HCT116 (cell line): ENCODE measurements around the gene CSNK2A2. TPM values are rescaled to one million over a fixed set of nuclear protein-coding genes. Genes with fewer than 3 reads are reported as not detected.

Source experiments
- ATAC-seq: fragments of 200-7000 bp; cut with Tn5 transposase; 2 replicates; pipeline ENCODE4 v1.9.1; 2020; ENCODE audit warnings: mild to moderate bottlenecking, moderate library complexity
- BruUV-seq: library from RNA; stranded (reverse); fragments of 400-500 nt; replicated peaks from 2 replicates; lab custom pipeline; 2021; lab: Mats Ljungman, UMichigan
- CTCF ChIA-PET: fragments of 300-600 bp; sonication (Branson Sonifier 250); formaldehyde crosslinking; loops from one replicate; lab custom pipeline; 2021; ENCODE audit warnings: antibody characterized with exemption; lab: Charles Lee
- POLR2A ChIA-PET: fragments of 300-600, 350-600 bp; sonication (Branson Sonifier 250); formaldehyde crosslinking; loops from one replicate; lab custom pipeline; 2021; ENCODE audit warnings: antibody characterized with exemption; lab: Charles Lee
- RAD21 ChIA-PET, 2 experiments: fragments of 300-600 bp; sonication (Branson Sonifier 250); formaldehyde crosslinking; loops; one replicate each; lab custom pipeline; 2023; ENCODE audit warnings: low total read pairs in 2 of 2; ENCODE audit not compliant: uncharacterized antibody in 2 of 2, unreplicated experiment in 2 of 2, low non-redundant PET in 1 of 2; lab: Charles Lee
- DNase-seq: peaks from one replicate; pipeline ENCODE4 v3.0.0-alpha.2; 2010; ENCODE audit warnings: low read depth, low spot score
- H2AFZ ChIP-seq: fragments of 200-600 bp; shearing (Covaris generic), sonication (generic); 2 replicates; pipeline ENCODE4 v1.6.1; 2017; ENCODE audit warnings: low read depth, mixed run types, mixed read lengths, antibody characterized with exemption, low read length; ENCODE audit not compliant: poor library complexity, severe bottlenecking
- H3K27ac ChIP-seq: 2 replicates; pipeline ENCODE4 v1.5.1; 2012; ENCODE audit warnings: low read depth, low read length
- H3K27me3 ChIP-seq: fragments of 200-600 bp; sonication (generic); 2 replicates; pipeline ENCODE4 v1.6.1; 2016; ENCODE audit warnings: mixed run types, low read length, mixed read lengths; ENCODE audit not compliant: insufficient read depth
- H3K36me3 ChIP-seq, 2 experiments: fragments of 200-500 bp in 1 of 2; fragments of 200-600 bp in 1 of 2; sonication (Bioruptor generic) in 1 of 2; sonication (generic) in 1 of 2; 2 replicates each; pipeline versions ENCODE4 v1.5.1 to v1.6.1; 2014 to 2016; ENCODE audit warnings: low read length in 2 of 2, inconsistent platforms in 1 of 2, mixed read lengths in 1 of 2, mixed run types in 1 of 2; ENCODE audit not compliant: insufficient read depth in 2 of 2, control insufficient read depth in 1 of 2
- H3K4me1 ChIP-seq, 2 experiments: fragments of 200-600 bp in 1 of 2; sonication (generic) in 1 of 2; 2 replicates each; pipeline versions ENCODE4 v1.5.1 to v1.6.1; 2012 to 2017; ENCODE audit warnings: low read length in 2 of 2, inconsistent platforms in 1 of 2, mild to moderate bottlenecking in 1 of 2, mixed read lengths in 1 of 2, mixed run types in 1 of 2, moderate library complexity in 1 of 2; ENCODE audit not compliant: insufficient read depth in 2 of 2, control insufficient read depth in 1 of 2
- H3K4me2 ChIP-seq: fragments of 200-600 bp; sonication (generic); 2 replicates; pipeline ENCODE4 v1.6.1; 2017; ENCODE audit warnings: mixed run types, low read length, mixed read lengths
- H3K4me3 ChIP-seq, 2 experiments: fragments of 200-600 bp in 1 of 2; sonication (generic) in 1 of 2; replicated peaks in 1 of 2; 2 replicates each; pipeline ENCODE4 v1.5.1; 2011 to 2016; ENCODE audit warnings: low read length in 2 of 2, control low read depth in 1 of 2, low read depth in 1 of 2, mild to moderate bottlenecking in 1 of 2, mixed read lengths in 1 of 2, mixed run types in 1 of 2
- H3K79me2 ChIP-seq: fragments of 200-600 bp; sonication (generic); 2 replicates; pipeline ENCODE4 v1.6.1; 2017; ENCODE audit warnings: mild to moderate bottlenecking, mixed run types, low read length, moderate library complexity, mixed read lengths; ENCODE audit not compliant: insufficient read depth
- H3K9ac ChIP-seq: fragments of 200-600 bp; sonication (generic); 2 replicates; pipeline ENCODE4 v1.6.1; 2016; ENCODE audit warnings: low read length, mixed read lengths
- H3K9me2 ChIP-seq: fragments of 200-600 bp; sonication (generic), shearing (Covaris generic); 2 replicates; pipeline ENCODE4 v1.6.1; 2017; ENCODE audit warnings: mixed run types, mild to moderate bottlenecking, moderate library complexity; ENCODE audit not compliant: insufficient read depth
- H3K9me3 ChIP-seq, 2 experiments: fragments of 200-500 bp in 1 of 2; fragments of 200-600 bp in 1 of 2; sonication (Bioruptor generic) in 1 of 2; sonication (generic) in 1 of 2; 2 replicates each; pipeline ENCODE4 v1.6.1; 2014 to 2017; ENCODE audit warnings: low read length in 2 of 2, mixed read lengths in 2 of 2, inconsistent platforms in 1 of 2, low read depth in 1 of 2, mild to moderate bottlenecking in 1 of 2, mixed run types in 1 of 2, moderate library complexity in 1 of 2; ENCODE audit not compliant: control insufficient read depth in 1 of 2, insufficient read depth in 1 of 2
- H4K20me1 ChIP-seq: fragments of 200-600 bp; sonication (generic), shearing (Covaris generic); 2 replicates; pipeline ENCODE4 v1.6.1; 2017; ENCODE audit warnings: mixed run types, mild to moderate bottlenecking, moderate library complexity; ENCODE audit not compliant: insufficient read depth
- CBX3 ChIP-seq: IDR thresholded peaks from 2 replicates; pipeline ENCODE4 v1.6.1; 2012; ENCODE audit warnings: low read depth
- CEBPB ChIP-seq: IDR thresholded peaks from 2 replicates; pipeline ENCODE4 v1.6.1; 2012; ENCODE audit warnings: low read depth
- ELF1 ChIP-seq: IDR thresholded peaks from 2 replicates; pipeline ENCODE4 v1.6.1; 2012; ENCODE audit warnings: low read depth, borderline replicate concordance
- EZH2 ChIP-seq: fragments of 200-600 bp; sonication (generic); IDR thresholded peaks from 2 replicates; pipeline ENCODE4 v1.6.1; 2017; ENCODE audit warnings: antibody characterized with exemption, mixed run types
- EZH2phosphoT487 ChIP-seq: fragments of 200-600 bp; IDR thresholded peaks from 2 replicates; pipeline ENCODE4 v1.6.1; 2018; ENCODE audit warnings: antibody characterized with exemption, borderline replicate concordance
- FOSL1 ChIP-seq: IDR thresholded peaks from 2 replicates; pipeline ENCODE4 v1.6.1; 2012; ENCODE audit warnings: low read depth
- JUND ChIP-seq: IDR thresholded peaks from 2 replicates; pipeline ENCODE4 v1.6.1; 2012
- POLR2A ChIP-seq: IDR thresholded peaks from 2 replicates; pipeline ENCODE4 v1.7.0; 2011; ENCODE audit warnings: borderline replicate concordance; ENCODE audit not compliant: insufficient read depth, insufficient read length; ENCODE audit errors: extremely low read depth
- POLR2AphosphoS5 ChIP-seq: IDR thresholded peaks from 2 replicates; pipeline ENCODE4 v1.6.1; 2011; ENCODE audit warnings: mild to moderate bottlenecking, low read depth, low read length, moderate library complexity
- SP1 ChIP-seq: IDR thresholded peaks from 2 replicates; pipeline ENCODE4 v1.6.1; 2012; ENCODE audit warnings: low read depth
- YY1 ChIP-seq: IDR thresholded peaks from 2 replicates; pipeline ENCODE4 v1.6.1; 2011; ENCODE audit warnings: low read length, low read depth, moderate library complexity, mild to moderate bottlenecking; ENCODE audit not compliant: insufficient replicate concordance; ENCODE audit errors: extremely low read depth
- ZFX ChIP-seq: fragments of 450-650 bp; IDR thresholded peaks from 2 replicates; pipeline ENCODE4 v1.6.1; 2017
- intact Hi-C: fragments of 100-400 bp; cut with micrococcal nuclease; formaldehyde crosslinking; loops from 2 replicates; pipeline ENCODE4 v1.10.0; 2022
- total RNA-seq: library from RNA; stranded (reverse); gene quantifications from one replicate; pipeline ENCODE4 v1.2.1, GENCODE V29; 2021; ENCODE audit not compliant: unreplicated experiment
- TF ChIP-seq, protein P1 (sequence below): IDR thresholded peaks from 2 replicates; pipeline ENCODE4 v1.6.1; 2012
- TF ChIP-seq, protein P2 (sequence below): IDR thresholded peaks from 2 replicates; pipeline ENCODE4 v1.6.1; 2012
- TF ChIP-seq, protein P3 (sequence below), 3 experiments: fragments of 200-600 bp in 1 of 3; sonication (generic) in 1 of 3; IDR thresholded peaks in 2 of 3; conservative IDR thresholded peaks in 1 of 3; 2 replicates each; pipeline ENCODE4 v1.5.1; 2012 to 2017; ENCODE audit warnings: low read depth in 2 of 3, low read length in 2 of 3, antibody characterized with exemption in 1 of 3, borderline replicate concordance in 1 of 3, control low read depth in 1 of 3, mild to moderate bottlenecking in 1 of 3, mixed read lengths in 1 of 3, mixed run types in 1 of 3, moderate library complexity in 1 of 3; ENCODE audit not compliant: insufficient read depth in 1 of 3
- TF ChIP-seq, protein P4 (sequence below): IDR thresholded peaks from 2 replicates; pipeline ENCODE4 v1.6.1; 2012; ENCODE audit warnings: low read depth

CSNK2A2 gene
- total RNA-seq, 1 experiment from 2014 or later = 97.7 TPM

DNA sequence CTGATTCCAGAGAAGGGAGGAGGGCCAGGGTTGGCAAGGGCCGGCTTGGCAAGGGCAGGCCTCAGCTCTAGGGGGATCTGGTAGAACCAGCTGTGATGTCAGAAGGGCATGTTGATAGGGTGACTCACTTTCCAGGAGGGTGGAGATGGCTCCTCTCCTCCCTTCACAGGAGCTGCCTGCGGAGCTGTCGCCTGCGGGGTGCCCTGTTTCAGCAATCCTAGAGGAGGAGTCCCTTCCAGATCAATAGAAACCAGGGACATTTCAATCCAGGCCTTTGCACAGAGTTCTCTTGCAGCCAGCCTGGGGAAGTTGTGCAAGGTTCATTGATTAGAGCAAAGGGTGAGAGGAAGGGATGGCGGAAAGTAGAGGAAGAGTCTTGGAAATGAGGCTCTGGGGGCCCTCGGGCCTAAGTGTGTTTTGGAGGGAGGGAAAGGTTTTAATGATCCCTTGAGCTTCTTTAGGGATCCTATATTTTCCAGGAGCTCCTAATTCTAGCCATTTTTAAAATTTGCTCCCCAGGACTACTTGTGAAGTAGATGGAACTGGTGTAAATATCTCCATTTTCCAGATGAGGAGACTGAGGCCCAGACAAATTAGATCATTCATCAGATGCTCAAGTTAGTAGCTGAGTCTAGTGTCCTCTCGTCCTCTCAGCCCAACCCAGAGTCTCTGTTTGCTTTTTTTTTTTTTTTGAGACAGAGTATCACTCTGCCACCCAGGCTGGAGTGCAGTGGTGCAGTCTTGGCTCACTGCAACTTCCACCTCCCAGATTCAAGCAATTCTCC, 24.8 kb upstream of the CSNK2A2 start:
- no TSS peak for BruUV-seq
- DNase-seq (peak; percentile 65), ATAC-seq (peak; percentile 98)
- Histone ChIP-seq H3K27ac (no peak overlapping the region), H4K20me1 (no peaks in the 10 kb centered on the region), H3K4me2 (peak overlapping the region; percentile 63), H3K4me1 (peaks cover 9 to 12% of the 10 kb centered on the region in 2 experiments), H3K9ac (no peak overlapping the region), H3K4me3 (peak overlapping the region in 1 of 2 experiments; percentile 2; a peak in 1 of 4 replicates), H2AFZ (peak overlapping the region; percentile 92), H3K36me3 (no peaks in the 10 kb centered on the region), H3K27me3 (no peaks in the 10 kb centered on the region), H3K9me2 (no peaks in the 10 kb centered on the region), H3K9me3 (no peaks in the 10 kb centered on the region), H3K79me2 (no peaks in the 10 kb centered on the region)
- CTCF ChIA-PET = no interaction called here
- POLR2A ChIA-PET = interaction anchor here (0.5 to 1.0 kb wide), 2 partner anchors 25 to 27 kb away, joined by 3 read pairs; partner anchors contain the start of gene CSNK2A2
- RAD21 ChIA-PET = no interaction called here
- TF ChIP-seq, protein P1, sequence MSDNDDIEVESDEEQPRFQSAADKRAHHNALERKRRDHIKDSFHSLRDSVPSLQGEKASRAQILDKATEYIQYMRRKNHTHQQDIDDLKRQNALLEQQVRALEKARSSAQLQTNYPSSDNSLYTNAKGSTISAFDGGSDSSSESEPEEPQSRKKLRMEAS = peak; percentile 23; the same call in 1 of the 2 replicates
- TF ChIP-seq JUND = peak; percentile 76
- 0 out of 2 replicates have a peak, but pooled peaks have one; percentile 11 for TF ChIP-seq CBX3
- no peak for TF ChIP-seq CEBPB
- no peak for TF ChIP-seq POLR2A
- TF ChIP-seq, protein P2, sequence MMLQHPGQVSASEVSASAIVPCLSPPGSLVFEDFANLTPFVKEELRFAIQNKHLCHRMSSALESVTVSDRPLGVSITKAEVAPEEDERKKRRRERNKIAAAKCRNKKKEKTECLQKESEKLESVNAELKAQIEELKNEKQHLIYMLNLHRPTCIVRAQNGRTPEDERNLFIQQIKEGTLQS = no peak
- peak; percentile 35; the same call in 1 of the 2 replicates for TF ChIP-seq POLR2AphosphoS5
- peak; percentile 61; the same call in 1 of the 2 replicates for TF ChIP-seq FOSL1
- peak; percentile 8 for TF ChIP-seq YY1
- no peak for TF ChIP-seq ZFX
- no peak for TF ChIP-seq ELF1
- TF ChIP-seq, protein P3, sequence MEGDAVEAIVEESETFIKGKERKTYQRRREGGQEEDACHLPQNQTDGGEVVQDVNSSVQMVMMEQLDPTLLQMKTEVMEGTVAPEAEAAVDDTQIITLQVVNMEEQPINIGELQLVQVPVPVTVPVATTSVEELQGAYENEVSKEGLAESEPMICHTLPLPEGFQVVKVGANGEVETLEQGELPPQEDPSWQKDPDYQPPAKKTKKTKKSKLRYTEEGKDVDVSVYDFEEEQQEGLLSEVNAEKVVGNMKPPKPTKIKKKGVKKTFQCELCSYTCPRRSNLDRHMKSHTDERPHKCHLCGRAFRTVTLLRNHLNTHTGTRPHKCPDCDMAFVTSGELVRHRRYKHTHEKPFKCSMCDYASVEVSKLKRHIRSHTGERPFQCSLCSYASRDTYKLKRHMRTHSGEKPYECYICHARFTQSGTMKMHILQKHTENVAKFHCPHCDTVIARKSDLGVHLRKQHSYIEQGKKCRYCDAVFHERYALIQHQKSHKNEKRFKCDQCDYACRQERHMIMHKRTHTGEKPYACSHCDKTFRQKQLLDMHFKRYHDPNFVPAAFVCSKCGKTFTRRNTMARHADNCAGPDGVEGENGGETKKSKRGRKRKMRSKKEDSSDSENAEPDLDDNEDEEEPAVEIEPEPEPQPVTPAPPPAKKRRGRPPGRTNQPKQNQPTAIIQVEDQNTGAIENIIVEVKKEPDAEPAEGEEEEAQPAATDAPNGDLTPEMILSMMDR (IDR thresholded peaks at IDR 0.05 in 2 of 3, conservative IDR thresholded peaks at IDR 0.05 in 1 of 3; ENCODE audit: borderline replicate concordance in 1 of 3, insufficient read depth in 1 of 3, low read depth in 2 of 3, low read length in 2 of 3) = no peak
- no peak for TF ChIP-seq EZH2phosphoT487
- TF ChIP-seq, protein P4, sequence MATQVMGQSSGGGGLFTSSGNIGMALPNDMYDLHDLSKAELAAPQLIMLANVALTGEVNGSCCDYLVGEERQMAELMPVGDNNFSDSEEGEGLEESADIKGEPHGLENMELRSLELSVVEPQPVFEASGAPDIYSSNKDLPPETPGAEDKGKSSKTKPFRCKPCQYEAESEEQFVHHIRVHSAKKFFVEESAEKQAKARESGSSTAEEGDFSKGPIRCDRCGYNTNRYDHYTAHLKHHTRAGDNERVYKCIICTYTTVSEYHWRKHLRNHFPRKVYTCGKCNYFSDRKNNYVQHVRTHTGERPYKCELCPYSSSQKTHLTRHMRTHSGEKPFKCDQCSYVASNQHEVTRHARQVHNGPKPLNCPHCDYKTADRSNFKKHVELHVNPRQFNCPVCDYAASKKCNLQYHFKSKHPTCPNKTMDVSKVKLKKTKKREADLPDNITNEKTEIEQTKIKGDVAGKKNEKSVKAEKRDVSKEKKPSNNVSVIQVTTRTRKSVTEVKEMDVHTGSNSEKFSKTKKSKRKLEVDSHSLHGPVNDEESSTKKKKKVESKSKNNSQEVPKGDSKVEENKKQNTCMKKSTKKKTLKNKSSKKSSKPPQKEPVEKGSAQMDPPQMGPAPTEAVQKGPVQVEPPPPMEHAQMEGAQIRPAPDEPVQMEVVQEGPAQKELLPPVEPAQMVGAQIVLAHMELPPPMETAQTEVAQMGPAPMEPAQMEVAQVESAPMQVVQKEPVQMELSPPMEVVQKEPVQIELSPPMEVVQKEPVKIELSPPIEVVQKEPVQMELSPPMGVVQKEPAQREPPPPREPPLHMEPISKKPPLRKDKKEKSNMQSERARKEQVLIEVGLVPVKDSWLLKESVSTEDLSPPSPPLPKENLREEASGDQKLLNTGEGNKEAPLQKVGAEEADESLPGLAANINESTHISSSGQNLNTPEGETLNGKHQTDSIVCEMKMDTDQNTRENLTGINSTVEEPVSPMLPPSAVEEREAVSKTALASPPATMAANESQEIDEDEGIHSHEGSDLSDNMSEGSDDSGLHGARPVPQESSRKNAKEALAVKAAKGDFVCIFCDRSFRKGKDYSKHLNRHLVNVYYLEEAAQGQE = no peak
- peak; percentile 22; the same call in 1 of the 2 replicates for TF ChIP-seq SP1
- TF ChIP-seq EZH2 = no peak
- intact Hi-C loops = no loop called here
